ENCODE measurements around the gene YPEL1.

YPEL1 gene

DNA sequence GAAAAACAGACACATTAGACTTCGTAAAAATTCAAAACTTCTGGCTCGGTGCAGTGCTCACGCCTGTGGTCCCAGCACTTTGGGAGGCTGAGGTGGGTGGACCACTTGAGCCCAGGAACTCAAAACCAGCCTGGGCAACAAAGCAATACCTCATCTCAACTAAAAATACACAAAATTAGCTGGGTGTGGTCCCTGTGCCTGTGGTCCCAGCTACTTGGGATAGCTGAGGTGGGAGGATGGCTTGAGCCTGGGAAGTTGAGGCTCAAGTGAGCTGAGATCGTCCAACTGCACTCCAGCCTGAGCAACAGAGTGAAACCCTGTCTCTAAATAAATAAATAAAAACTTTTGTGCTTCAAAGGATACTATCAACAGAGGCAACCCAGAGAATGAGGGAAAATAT is 23.7 kb downstream of the YPEL1 start:
- H3K4me3 ChIP-seq (ENCODE audit: low read depth, low read length) = no peak overlapping the region
- DNase-seq (ENCODE audit: low read depth) = no peak
- TF ChIP-seq, protein P1, sequence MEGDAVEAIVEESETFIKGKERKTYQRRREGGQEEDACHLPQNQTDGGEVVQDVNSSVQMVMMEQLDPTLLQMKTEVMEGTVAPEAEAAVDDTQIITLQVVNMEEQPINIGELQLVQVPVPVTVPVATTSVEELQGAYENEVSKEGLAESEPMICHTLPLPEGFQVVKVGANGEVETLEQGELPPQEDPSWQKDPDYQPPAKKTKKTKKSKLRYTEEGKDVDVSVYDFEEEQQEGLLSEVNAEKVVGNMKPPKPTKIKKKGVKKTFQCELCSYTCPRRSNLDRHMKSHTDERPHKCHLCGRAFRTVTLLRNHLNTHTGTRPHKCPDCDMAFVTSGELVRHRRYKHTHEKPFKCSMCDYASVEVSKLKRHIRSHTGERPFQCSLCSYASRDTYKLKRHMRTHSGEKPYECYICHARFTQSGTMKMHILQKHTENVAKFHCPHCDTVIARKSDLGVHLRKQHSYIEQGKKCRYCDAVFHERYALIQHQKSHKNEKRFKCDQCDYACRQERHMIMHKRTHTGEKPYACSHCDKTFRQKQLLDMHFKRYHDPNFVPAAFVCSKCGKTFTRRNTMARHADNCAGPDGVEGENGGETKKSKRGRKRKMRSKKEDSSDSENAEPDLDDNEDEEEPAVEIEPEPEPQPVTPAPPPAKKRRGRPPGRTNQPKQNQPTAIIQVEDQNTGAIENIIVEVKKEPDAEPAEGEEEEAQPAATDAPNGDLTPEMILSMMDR (IDR thresholded peaks at IDR 0.05; ENCODE audit: insufficient read depth, low read depth, low read length, missing control alignments) = no peak

DNA sequence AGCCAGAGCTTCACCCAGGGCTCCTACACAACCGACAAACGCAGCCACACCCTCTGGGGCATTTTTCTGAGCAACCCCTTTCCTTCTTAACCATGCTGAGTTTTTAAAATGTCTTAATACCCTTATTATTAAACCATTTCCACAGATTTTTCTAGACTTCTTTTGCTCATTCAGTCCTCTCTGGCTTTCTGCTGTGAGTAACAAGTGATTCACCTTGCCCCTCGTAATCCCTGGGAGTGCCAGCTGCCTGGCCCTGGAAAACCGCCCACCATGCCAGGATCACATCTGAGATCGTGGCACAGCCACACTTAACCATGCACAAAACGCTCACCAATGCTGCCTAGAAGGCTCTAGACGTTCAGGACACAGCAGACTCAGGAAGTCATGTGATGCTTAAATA is 25.4 kb downstream of the YPEL1 start:
- no peak overlapping the region for H3K4me3 ChIP-seq (ENCODE audit: low read depth, low read length)
- no peak for DNase-seq (ENCODE audit: low read depth)
- TF ChIP-seq, protein P1 (IDR thresholded peaks at IDR 0.05; ENCODE audit: insufficient read depth, low read depth, low read length, missing control alignments) = no peak

DNA sequence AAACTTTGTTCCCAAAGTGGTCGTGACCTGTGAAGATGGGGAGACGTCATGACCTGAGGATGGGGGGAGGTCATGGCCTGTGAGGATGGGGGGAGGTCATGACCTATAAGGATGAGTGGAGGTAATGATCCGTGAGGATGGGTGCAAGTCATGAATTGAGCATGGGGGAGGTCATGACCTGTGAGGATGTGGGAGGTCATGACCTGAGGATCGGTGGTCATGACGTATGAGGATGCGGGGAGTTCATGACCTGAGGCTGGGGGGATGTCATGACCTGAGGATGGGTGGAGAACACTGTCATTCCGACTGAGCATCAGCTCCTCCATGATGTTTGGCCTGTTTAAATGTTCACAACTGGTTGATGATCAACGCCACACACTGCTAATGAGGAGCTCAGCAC is 25.9 kb downstream of the YPEL1 start:
- TF ChIP-seq, protein P1 (IDR thresholded peaks at IDR 0.05; ENCODE audit: insufficient read depth, low read depth, low read length, missing control alignments) = no peak
- H3K4me3 ChIP-seq (ENCODE audit: low read depth, low read length) = no peak overlapping the region
- DNase-seq (ENCODE audit: low read depth) = no peak

DNA sequence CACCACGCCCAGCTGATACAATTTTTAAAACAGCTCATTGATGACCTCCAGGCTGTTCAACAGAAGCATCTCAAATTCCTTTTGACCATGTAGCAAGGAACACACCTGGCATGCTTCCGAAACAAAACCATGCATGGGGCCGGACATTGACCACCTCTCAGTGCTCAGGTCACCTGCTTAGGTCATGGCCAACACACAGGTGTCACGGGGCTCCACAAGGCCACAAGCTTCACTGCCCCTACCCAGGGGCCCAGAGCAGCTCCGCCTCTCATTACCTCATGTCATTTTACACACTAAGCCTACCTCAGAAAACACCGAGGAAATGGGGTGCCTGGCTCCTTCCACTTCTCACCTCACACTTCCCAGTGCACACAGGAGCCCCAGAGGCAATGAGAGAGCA is 26.6 kb downstream of the YPEL1 start:
- no peak overlapping the region for H3K4me3 ChIP-seq (ENCODE audit: low read depth, low read length)
- DNase-seq (ENCODE audit: low read depth) = no peak
- TF ChIP-seq, protein P1 (IDR thresholded peaks at IDR 0.05; ENCODE audit: insufficient read depth, low read depth, low read length, missing control alignments) = no peak

DNA sequence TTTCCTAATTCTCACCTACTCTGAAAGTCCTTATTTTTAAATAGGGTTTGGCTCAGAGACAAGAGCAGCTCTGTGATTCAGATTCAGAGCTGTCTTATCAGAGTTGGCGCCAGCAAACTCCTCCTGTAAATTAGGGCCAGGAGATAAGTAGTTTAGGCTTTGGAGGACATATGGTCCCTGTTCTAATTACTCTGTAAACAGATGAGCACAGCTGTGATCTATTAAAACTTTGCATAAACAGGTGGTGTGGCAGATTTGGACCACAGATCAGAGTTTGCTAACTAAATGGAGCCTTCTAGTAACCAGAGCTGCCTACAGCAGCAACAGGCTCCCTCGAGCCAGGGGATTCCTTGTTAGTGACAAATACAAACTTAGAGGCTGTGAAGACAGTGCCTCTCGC is 27.9 kb downstream of the YPEL1 start:
- DNase-seq (ENCODE audit: low read depth) = no peak
- TF ChIP-seq, protein P1 (IDR thresholded peaks at IDR 0.05; ENCODE audit: insufficient read depth, low read depth, low read length, missing control alignments) = no peak

DNA sequence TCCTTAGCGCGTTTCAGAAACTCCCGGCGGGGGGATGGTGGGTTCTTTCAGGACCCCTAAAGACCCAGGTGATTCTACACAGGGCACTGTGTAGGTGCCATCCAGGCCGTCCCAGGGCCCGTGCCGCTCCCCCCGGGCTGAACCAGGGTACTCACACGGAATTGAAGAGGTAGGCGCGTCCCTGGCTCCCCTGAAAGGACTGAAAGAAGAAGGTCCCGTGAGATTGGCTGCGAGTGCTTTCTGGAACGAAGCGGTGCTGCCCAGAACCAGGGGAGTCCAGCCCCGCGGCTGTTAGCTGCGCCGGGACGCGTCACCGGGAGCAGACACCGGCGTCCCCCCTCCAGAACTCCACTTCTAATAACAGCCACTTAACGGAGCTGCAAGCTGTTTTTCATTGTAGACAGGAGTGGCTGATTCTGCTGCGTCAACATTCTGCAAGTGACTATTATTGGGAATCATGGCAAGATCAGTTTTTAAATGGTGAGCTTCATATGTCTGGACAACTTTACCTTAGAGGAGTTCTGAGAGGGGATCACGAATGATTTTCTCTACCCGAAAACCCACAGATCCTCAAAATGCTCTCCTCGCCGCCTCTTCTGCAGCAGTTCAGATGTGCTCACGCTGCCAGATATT is 31.8 kb downstream of the YPEL1 start:
- TF ChIP-seq, protein P1 (IDR thresholded peaks at IDR 0.05; ENCODE audit: insufficient read depth, low read depth, low read length, missing control alignments) = no peak
- DNase-seq (ENCODE audit: low read depth) = no peak
- no peak overlapping the region for H3K4me3 ChIP-seq (ENCODE audit: low read depth, low read length)

More for the DNA sequence above, 27.9 kb downstream of the YPEL1 start:
- H3K4me3 ChIP-seq (ENCODE audit: low read depth, low read length) = no peak overlapping the region

All from GM12865 (cell line).